ENCODE results near the gene TMPRSS4.

GRCh38 chr11:118058311-118059245, 18.3 kb upstream of the TMPRSS4 start:
- TF ChIP-seq, protein P1, sequence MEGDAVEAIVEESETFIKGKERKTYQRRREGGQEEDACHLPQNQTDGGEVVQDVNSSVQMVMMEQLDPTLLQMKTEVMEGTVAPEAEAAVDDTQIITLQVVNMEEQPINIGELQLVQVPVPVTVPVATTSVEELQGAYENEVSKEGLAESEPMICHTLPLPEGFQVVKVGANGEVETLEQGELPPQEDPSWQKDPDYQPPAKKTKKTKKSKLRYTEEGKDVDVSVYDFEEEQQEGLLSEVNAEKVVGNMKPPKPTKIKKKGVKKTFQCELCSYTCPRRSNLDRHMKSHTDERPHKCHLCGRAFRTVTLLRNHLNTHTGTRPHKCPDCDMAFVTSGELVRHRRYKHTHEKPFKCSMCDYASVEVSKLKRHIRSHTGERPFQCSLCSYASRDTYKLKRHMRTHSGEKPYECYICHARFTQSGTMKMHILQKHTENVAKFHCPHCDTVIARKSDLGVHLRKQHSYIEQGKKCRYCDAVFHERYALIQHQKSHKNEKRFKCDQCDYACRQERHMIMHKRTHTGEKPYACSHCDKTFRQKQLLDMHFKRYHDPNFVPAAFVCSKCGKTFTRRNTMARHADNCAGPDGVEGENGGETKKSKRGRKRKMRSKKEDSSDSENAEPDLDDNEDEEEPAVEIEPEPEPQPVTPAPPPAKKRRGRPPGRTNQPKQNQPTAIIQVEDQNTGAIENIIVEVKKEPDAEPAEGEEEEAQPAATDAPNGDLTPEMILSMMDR (IDR thresholded peaks at IDR 0.05) = no peak
- TF ChIP-seq EZH2 (IDR thresholded peaks at IDR 0.05; ENCODE audit: borderline replicate concordance, insufficient read depth, low read depth, low read length, poor library complexity, severe bottlenecking) = no peak

Measured in B cell (primary cell).